Upper lobe of left lung (tissue), 6 donors: ENCODE results near the gene MALRD1. TPM values are rescaled to one million over a fixed set of nuclear protein-coding genes. Genes with fewer than 3 reads are reported as not detected.

Experiments
- ATAC-seq, 2 donors: fragments of 200-7000 bp; cut with Tn5 transposase; one replicate each; pipeline ENCODE4 v1.9.1; 2022; ENCODE audit warnings: mild to moderate bottlenecking in 2 of 2, moderate library complexity in 2 of 2; ENCODE audit not compliant: low FRiP score in 2 of 2
- DNase-seq, 2 donors: peaks; one replicate each; pipeline ENCODE4 v3.0.0-alpha.2; 2019 to 2020
- H3K27ac ChIP-seq, 4 donors: fragments of 200-600 bp; sonication (generic); one replicate each; pipeline ENCODE4 v1.5.1; 2016 to 2019
- H3K27me3 ChIP-seq, 4 donors: fragments of 200-600 bp; sonication (generic); one replicate each; pipeline ENCODE4 v1.5.1; 2017 to 2019
- H3K36me3 ChIP-seq, 4 donors: fragments of 200-600 bp; sonication (generic); one replicate each; pipeline ENCODE4 v1.5.1; 2016 to 2019
- H3K4me1 ChIP-seq, 4 donors: fragments of 200-600 bp; sonication (generic); one replicate each; pipeline ENCODE4 v1.5.1; 2018 to 2019
- H3K4me3 ChIP-seq, 4 donors: fragments of 200-600 bp; sonication (generic); one replicate each; pipeline ENCODE4 v1.5.1; 2017 to 2019; ENCODE audit warnings: mild to moderate bottlenecking in 2 of 4, moderate library complexity in 1 of 4
- H3K9me3 ChIP-seq, 4 donors: fragments of 200-600 bp; sonication (generic); one replicate each; pipeline ENCODE4 v1.5.1; 2018 to 2019
- CTCF ChIP-seq, 6 experiments: fragments of 450-650 bp in 4 of 6; fragments of 200-600 bp in 2 of 6; sonication (generic) in 2 of 6; IDR thresholded peaks; one replicate each; pipeline ENCODE4 v1.5.1; 2016 to 2019; ENCODE audit warnings: antibody characterized with exemption in 6 of 6
- EP300 ChIP-seq, 4 donors: sonication (generic); formaldehyde crosslinking; IDR thresholded peaks; one replicate each; pipeline ENCODE4 v1.5.1; 2017; ENCODE audit warnings: antibody characterized with exemption in 4 of 4, control low read depth in 2 of 4
- POLR2A ChIP-seq, 4 donors: fragments of 450-650 bp; IDR thresholded peaks; one replicate each; pipeline ENCODE4 v1.5.1; 2016 to 2017; ENCODE audit warnings: antibody characterized with exemption in 4 of 4, mild to moderate bottlenecking in 2 of 4
- POLR2AphosphoS5 ChIP-seq, 2 donors: sonication (generic); formaldehyde crosslinking; IDR thresholded peaks; one replicate each; pipeline ENCODE4 v1.5.1; 2017; ENCODE audit warnings: antibody characterized with exemption in 2 of 2
- WGBS, 2 donors: methylation state at CpG; one replicate each; pipeline ENCODE4 v1.1.5; 2017 to 2018; 5-methylcytosine and 5-hydroxymethylcytosine counted together
- total RNA-seq, 6 donors: library from RNA; depleted of rRNA in 4 of 6; stranded (reverse); fragments of >200 nt in 4 of 6; gene quantifications; one replicate each; pipeline versions ENCODE4 v1.1.0 to v1.2.1, GENCODE V29; 2016 to 2021
- donor health status: DM: no; HTN: no; CAD: no; lungs with moderate emphysema.
- donor health status: DM: no; HTN: yes; CAD: no; lungs with severe emphysema.

Gene MALRD1
- 10 to 100 TPM in 1 of 6 donors, 1 to 10 TPM in 5; 2.7 to 21.0 (median 7.5) TPM for total RNA-seq

GRCh38 chr10:19048489-19048888 lies at the start of gene MALRD1:
TSS of gene MALRD1 (plus strand) at chr10:19048801. CDS start at chr10:19048939, 138 bp downstream.
- Histone ChIP-seq H3K27me3 (no peaks in the 10 kb centered on the region), H3K4me3 (no peak within 1 kb of the TSS), H3K9me3 (no peaks in the 10 kb centered on the region), H3K4me1 (no peaks in the 10 kb centered on the region), H3K27ac (no peak within 1 kb of the TSS), H3K36me3 (no peaks in the 10 kb centered on the region)
- TF ChIP-seq CTCF (IDR thresholded peaks at IDR 0.05) (no peak), POLR2AphosphoS5 (IDR thresholded peaks at IDR 0.05) (no peak), EP300 (IDR thresholded peaks at IDR 0.05) (no peak), POLR2A (IDR thresholded peaks at IDR 0.05) (no peak)
- DNase-seq: no peak
- 93 to 100% methylated on average over 1 of the region's 1 CpG for WGBS, 2 donors
- no peak for ATAC-seq

- no peaks in the 10 kb centered on the region for H3K27me3 ChIP-seq
- no peak overlapping the region for H3K4me3 ChIP-seq
- peaks cover 0 to 2% (median 0%) of the 10 kb centered on the region in 4 donors for H3K9me3 ChIP-seq
- H3K4me1 ChIP-seq: no peaks in the 10 kb centered on the region
- WGBS, 2 donors: 19 to 28% methylated on average over 3 of the region's 3 CpGs
- no peak for DNase-seq
- no peak for ATAC-seq
- no peaks in the 10 kb centered on the region for H3K36me3 ChIP-seq
- no peak overlapping the region for H3K27ac ChIP-seq
- TF ChIP-seq CTCF (IDR thresholded peaks at IDR 0.05): no peak
- TF ChIP-seq POLR2A (IDR thresholded peaks at IDR 0.05): no peak
- no peak for TF ChIP-seq EP300 (IDR thresholded peaks at IDR 0.05)
- no peak for TF ChIP-seq POLR2AphosphoS5 (IDR thresholded peaks at IDR 0.05)
Observed at GRCh38 chr10:19003341-19003740, 45.3 kb upstream of the MALRD1 start.

GRCh38 chr10:19012111-19012510 lies 36.5 kb upstream of the MALRD1 start:
- no peak overlapping the region for H3K27ac ChIP-seq
- H3K4me3 ChIP-seq: no peak overlapping the region
- H3K36me3 ChIP-seq: no peaks in the 10 kb centered on the region
- H3K27me3 ChIP-seq: no peaks in the 10 kb centered on the region
- H3K9me3 ChIP-seq: peaks cover 0 to 7% (median 0%) of the 10 kb centered on the region in 4 donors
- H3K4me1 ChIP-seq: no peaks in the 10 kb centered on the region
- DNase-seq (no peak), ATAC-seq (no peak)
- 83 to 88% methylated on average over 2 of the region's 2 CpGs for WGBS, 2 donors
- TF ChIP-seq POLR2A (IDR thresholded peaks at IDR 0.05) (no peak), CTCF (IDR thresholded peaks at IDR 0.05) (no peak), EP300 (IDR thresholded peaks at IDR 0.05) (no peak), POLR2AphosphoS5 (IDR thresholded peaks at IDR 0.05) (no peak)

- peak in 1 of 2 donors; percentile 54 for ATAC-seq
- no peaks in the 10 kb centered on the region for H3K36me3 ChIP-seq
- TF ChIP-seq POLR2A (IDR thresholded peaks at IDR 0.05) (no peak), POLR2AphosphoS5 (IDR thresholded peaks at IDR 0.05) (no peak), EP300 (IDR thresholded peaks at IDR 0.05) (no peak), CTCF (IDR thresholded peaks at IDR 0.05) (no peak)
- H3K27me3 ChIP-seq: no peaks in the 10 kb centered on the region
- no peak overlapping the region for H3K27ac ChIP-seq
- no peaks in the 10 kb centered on the region for H3K4me1 ChIP-seq
- no peak overlapping the region for H3K4me3 ChIP-seq
- peaks cover 0 to 4% (median 0%) of the 10 kb centered on the region in 4 donors for H3K9me3 ChIP-seq
- DNase-seq: no peak
Observed at GRCh38 chr10:19014034-19014433, 34.6 kb upstream of the MALRD1 start.

- no peaks in the 10 kb centered on the region for H3K27me3 ChIP-seq
- ATAC-seq (peak in 1 of 2 donors; percentile 50), DNase-seq (no peak)
- H3K27ac ChIP-seq: no peak overlapping the region
- H3K9me3 ChIP-seq: peaks cover 0 to 4% (median 0%) of the 10 kb centered on the region in 4 donors
- H3K36me3 ChIP-seq: no peaks in the 10 kb centered on the region
- TF ChIP-seq POLR2A (IDR thresholded peaks at IDR 0.05) (no peak), CTCF (IDR thresholded peaks at IDR 0.05) (no peak), EP300 (IDR thresholded peaks at IDR 0.05) (no peak), POLR2AphosphoS5 (IDR thresholded peaks at IDR 0.05) (no peak)
- no peaks in the 10 kb centered on the region for H3K4me1 ChIP-seq
- no peak overlapping the region for H3K4me3 ChIP-seq
Observed at GRCh38 chr10:19014498-19014897, 34.1 kb upstream of the MALRD1 start.
